Cardiac muscle cell (in vitro differentiated cells and primary cell): Measurements from ENCODE around the gene SRD5A1. TPM values are rescaled to one million over a fixed set of nuclear protein-coding genes. Genes with fewer than 3 reads are reported as not detected.

Experiments used
- DNase-seq, 2 donors: peaks; one replicate each; pipeline versions ENCODE4 v3.0.0 to v3.0.0-alpha.2; 2010 to 2017; ENCODE audit warnings: low read depth in 1 of 2, low spot score in 1 of 2
- H3K27ac ChIP-seq: fragments of 200-600 bp; sonication (generic); 2 replicates; pipeline ENCODE4 v1.5.1; 2016
- H3K27me3 ChIP-seq: fragments of 200-600 bp; sonication (generic); 2 replicates; pipeline ENCODE4 v1.6.0; 2016; ENCODE audit warnings: control low read depth
- H3K36me3 ChIP-seq: fragments of 200-600 bp; sonication (generic); 2 replicates; pipeline ENCODE4 v1.5.1; 2016; ENCODE audit warnings: control low read depth
- H3K4me1 ChIP-seq: fragments of 200-600 bp; sonication (generic); 2 replicates; pipeline ENCODE4 v1.8.1; 2017; ENCODE audit warnings: low read depth, mild to moderate bottlenecking, mixed run types
- H3K4me3 ChIP-seq: fragments of 200-600 bp; sonication (generic); 2 replicates; pipeline ENCODE4 v1.5.1; 2016; ENCODE audit warnings: mild to moderate bottlenecking
- H3K9me3 ChIP-seq: fragments of 200-600 bp; sonication (generic); 2 replicates; pipeline ENCODE4 v1.5.1; 2017; ENCODE audit warnings: low read depth, mild to moderate bottlenecking, control low read depth
- CTCF ChIP-seq: IDR thresholded peaks from 2 replicates; pipeline ENCODE4 v1.5.1; 2012; ENCODE audit warnings: low read depth, mild to moderate bottlenecking, low read length
- polyA plus RNA-seq: library from polyadenylated mRNA; unstranded; fragments of >200 nt; fragmentation: Nextera tagmentation; extraction: Ambion mirVana; gene quantifications from 2 replicates; pipeline ENCODE4 v1.2.1, GENCODE V29; 2016
- total RNA-seq: library from RNA; depleted of rRNA; stranded (reverse); fragments of >200 nt; gene quantifications from 2 replicates; pipeline ENCODE4 v1.2.3, GENCODE V29; 2016

Gene SRD5A1
- total and polyA plus RNA-seq, 2 experiments from 2014 or later: 20.1 to 29.9 TPM

- Histone ChIP-seq H3K4me3 (no peak overlapping the region), H3K4me1 (peaks cover 16% of the 10 kb centered on the region), H3K36me3 (no peaks in the 10 kb centered on the region), H3K9me3 (no peaks in the 10 kb centered on the region), H3K27ac (no peak overlapping the region), H3K27me3 (no peaks in the 10 kb centered on the region)
- TF ChIP-seq CTCF: no peak
- DNase-seq: no peak
Observed at GRCh38 chr5:6701491-6701890, 68.3 kb downstream of the SRD5A1 start.

GRCh38 chr5:6702633-6703032 lies 69.4 kb downstream of the SRD5A1 start:
- no peak for DNase-seq
- peaks cover 16% of the 10 kb centered on the region for H3K4me1 ChIP-seq

GRCh38 chr5:6703806-6704205 lies 70.6 kb downstream of the SRD5A1 start:
- no peaks in the 10 kb centered on the region for H3K27me3 ChIP-seq
- DNase-seq: peak in 1 of 2 donors; percentile 27
- peak overlapping the region; percentile 87 for H3K27ac ChIP-seq
- TF ChIP-seq CTCF: no peak
- H3K9me3 ChIP-seq: no peaks in the 10 kb centered on the region
- no peaks in the 10 kb centered on the region for H3K36me3 ChIP-seq
- H3K4me3 ChIP-seq: no peak overlapping the region
- H3K4me1 ChIP-seq: peaks cover 18% of the 10 kb centered on the region

More at GRCh38 chr5:6702633-6703032, 69.4 kb downstream of the SRD5A1 start:
- TF ChIP-seq CTCF: no peak
- Histone ChIP-seq H3K9me3 (no peaks in the 10 kb centered on the region), H3K4me3 (no peak overlapping the region), H3K36me3 (no peaks in the 10 kb centered on the region), H3K27ac (no peak overlapping the region), H3K27me3 (no peaks in the 10 kb centered on the region)

- no peak for TF ChIP-seq CTCF
- peak; percentile 70 to 84 for DNase-seq
- Histone ChIP-seq H3K27ac (peak overlapping the region; percentile 87), H3K4me1 (peaks cover 19% of the 10 kb centered on the region), H3K36me3 (no peaks in the 10 kb centered on the region), H3K9me3 (no peaks in the 10 kb centered on the region), H3K4me3 (no peak overlapping the region), H3K27me3 (no peaks in the 10 kb centered on the region)
Observed at GRCh38 chr5:6704361-6704851, 71.2 kb downstream of the SRD5A1 start.

- Histone ChIP-seq H3K27me3 (no peaks in the 10 kb centered on the region), H3K4me1 (peaks cover 19% of the 10 kb centered on the region), H3K36me3 (no peaks in the 10 kb centered on the region), H3K4me3 (no peak overlapping the region), H3K27ac (peak overlapping the region; percentile 87), H3K9me3 (no peaks in the 10 kb centered on the region)
- no peak for TF ChIP-seq CTCF
- DNase-seq: no peak
Observed at GRCh38 chr5:6705088-6705487, 71.8 kb downstream of the SRD5A1 start.
